Transverse colon (tissue), 4 donors: Measurements from ENCODE around the gene TSPAN32.

Experiments used
- POLR2AphosphoS5 ChIP-seq, 3 donors: sonication (generic); formaldehyde crosslinking; IDR thresholded peaks; one replicate each; pipeline ENCODE4 v1.6.1; 2016; ENCODE audit warnings: antibody characterized with exemption in 3 of 3
- TF ChIP-seq, protein P1 (sequence below), 5 experiments: fragments of 200-600 bp in 3 of 5; fragments of 450-650 bp in 2 of 5; sonication (generic) in 3 of 5; IDR thresholded peaks; 1 replicate in 2 of 5; 2 replicates in 3 of 5; pipeline ENCODE4 v1.5.1; 2016 to 2017; ENCODE audit warnings: antibody characterized with exemption in 5 of 5, inconsistent platforms in 3 of 5, mild to moderate bottlenecking in 2 of 5, moderate library complexity in 1 of 5

DNA sequence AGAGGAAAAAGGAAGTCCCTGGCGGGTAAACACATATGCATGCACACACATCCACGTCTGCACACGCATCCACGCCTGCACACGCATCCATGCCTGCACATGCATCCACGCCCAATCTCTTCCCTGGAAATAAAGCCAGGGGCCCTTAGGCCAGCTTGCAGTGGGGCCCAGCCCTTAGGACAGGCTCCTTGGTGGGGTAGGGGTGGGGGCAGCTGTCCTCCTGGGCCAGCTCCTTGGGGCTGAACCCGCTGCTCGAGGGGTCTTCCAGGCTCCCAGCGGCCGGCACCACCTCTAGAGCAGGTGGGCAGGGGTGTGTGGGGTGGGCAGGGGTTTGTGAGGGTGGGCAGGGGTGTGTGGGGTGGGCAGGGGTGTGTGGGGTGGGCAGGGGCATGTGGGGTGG, 2.0 kb upstream of the TSPAN32 start:
- TF ChIP-seq POLR2AphosphoS5 (IDR thresholded peaks at IDR 0.05) = no peak
- TF ChIP-seq, protein P1, sequence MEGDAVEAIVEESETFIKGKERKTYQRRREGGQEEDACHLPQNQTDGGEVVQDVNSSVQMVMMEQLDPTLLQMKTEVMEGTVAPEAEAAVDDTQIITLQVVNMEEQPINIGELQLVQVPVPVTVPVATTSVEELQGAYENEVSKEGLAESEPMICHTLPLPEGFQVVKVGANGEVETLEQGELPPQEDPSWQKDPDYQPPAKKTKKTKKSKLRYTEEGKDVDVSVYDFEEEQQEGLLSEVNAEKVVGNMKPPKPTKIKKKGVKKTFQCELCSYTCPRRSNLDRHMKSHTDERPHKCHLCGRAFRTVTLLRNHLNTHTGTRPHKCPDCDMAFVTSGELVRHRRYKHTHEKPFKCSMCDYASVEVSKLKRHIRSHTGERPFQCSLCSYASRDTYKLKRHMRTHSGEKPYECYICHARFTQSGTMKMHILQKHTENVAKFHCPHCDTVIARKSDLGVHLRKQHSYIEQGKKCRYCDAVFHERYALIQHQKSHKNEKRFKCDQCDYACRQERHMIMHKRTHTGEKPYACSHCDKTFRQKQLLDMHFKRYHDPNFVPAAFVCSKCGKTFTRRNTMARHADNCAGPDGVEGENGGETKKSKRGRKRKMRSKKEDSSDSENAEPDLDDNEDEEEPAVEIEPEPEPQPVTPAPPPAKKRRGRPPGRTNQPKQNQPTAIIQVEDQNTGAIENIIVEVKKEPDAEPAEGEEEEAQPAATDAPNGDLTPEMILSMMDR (IDR thresholded peaks at IDR 0.05) = no peak
